Measurements from ENCODE around the gene LRRC2.

The LRRC2 gene

DNA sequence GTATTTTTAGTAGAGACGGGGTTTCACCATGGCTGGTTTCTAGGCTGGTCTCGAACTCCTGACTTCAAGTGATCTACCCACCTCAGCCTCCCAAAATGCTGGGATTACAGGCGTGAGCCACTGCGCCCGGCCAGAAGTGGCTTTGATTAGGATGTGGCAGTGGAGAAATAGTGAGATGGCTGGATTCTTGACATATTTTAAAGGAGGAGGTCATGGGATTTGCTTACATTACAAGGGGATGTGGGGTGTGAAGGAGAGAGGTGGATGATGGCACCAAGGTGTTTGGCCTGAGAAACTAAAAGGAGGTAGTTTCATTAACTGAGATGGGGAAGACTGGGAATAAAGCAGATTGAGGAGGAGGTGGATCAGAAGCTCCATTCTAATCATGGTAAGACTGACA is 86.4 kb downstream of the LRRC2 start:
- no peak for DNase-seq (ENCODE audit: low read depth in 2 of 2)

DNA sequence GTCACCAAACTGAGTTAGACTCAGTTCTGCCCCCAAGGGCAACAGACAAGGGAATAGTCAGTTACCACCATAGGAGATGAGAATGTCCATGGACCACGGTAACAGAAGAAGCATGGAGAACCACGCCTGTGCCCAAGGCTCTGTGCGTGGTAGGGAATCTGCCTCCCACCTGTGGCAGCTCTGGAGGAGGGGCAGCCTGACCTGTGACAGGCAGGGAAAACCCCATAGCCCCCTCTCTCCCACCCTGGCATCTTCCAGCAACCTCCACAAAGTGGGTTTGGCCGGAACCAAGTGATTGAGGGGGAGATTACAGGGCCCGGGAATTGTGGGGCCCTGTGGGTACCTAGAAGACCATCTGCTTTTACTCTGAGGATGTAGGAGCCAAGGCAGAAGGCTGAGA is 87.1 kb downstream of the LRRC2 start:
- DNase-seq (ENCODE audit: low read depth in 2 of 2), result no peak

DNA sequence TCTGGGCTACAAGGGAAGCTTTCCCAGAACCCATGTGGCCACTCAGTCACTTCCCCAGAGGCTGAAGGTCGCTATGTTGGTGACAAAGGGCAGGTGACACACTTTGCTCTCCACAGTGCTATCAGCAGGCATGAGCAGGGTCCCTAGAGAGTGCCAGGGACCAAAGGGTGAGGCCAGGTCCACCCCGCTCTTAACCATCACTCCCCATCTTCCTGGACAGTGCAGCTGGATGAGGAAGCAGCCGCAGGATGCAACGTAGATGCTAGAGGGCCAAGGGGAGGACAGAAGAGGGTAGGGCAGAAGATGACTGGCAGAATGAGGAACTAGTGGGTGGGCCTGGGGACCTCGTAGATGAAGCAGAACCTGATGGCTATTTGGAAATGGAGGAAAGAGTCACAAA is 87.8 kb downstream of the LRRC2 start:
- DNase-seq (ENCODE audit: low read depth in 2 of 2), result no peak

DNA sequence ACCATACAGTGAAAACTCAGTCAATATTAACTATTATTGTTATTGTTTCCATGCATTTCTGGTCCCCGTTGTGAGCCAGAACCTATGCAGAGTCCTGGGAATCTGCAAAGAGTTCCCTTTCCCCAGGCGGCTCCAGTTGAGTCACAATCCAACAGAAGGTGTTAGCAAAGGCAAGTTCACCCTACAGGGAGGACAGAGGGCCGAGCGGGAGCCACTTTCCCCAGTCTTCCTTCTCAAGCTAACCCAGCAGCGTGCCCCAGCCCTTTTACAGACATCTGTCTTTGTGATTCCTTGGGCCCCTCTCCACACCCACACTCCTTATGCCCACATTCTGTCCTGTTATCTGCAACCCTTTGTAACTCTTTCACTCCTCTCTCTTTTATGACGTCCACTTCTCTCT is 88.3 kb downstream of the LRRC2 start:
- no peak for DNase-seq (ENCODE audit: low read depth in 2 of 2)

DNA sequence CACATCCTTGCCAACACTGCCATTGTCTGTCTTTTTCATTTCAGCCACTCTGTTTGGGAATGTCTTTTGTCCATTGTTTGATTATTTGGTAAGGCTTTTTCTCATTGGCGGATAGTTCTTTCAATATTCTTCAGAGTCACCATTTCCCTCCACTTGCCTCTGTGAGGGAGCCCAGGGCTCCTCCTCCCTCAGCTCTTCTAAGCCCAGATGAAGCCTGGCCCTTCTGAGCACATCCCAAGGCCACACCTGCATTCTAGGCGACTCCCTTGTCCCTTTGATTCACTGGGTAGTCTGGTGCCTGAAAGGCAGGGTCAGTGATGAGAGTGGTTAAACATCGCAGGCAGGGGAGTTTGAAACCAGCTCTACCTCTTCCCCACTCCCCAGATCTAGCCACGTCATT is 89.0 kb downstream of the LRRC2 start:
- no peak for DNase-seq (ENCODE audit: low read depth in 2 of 2)

DNA sequence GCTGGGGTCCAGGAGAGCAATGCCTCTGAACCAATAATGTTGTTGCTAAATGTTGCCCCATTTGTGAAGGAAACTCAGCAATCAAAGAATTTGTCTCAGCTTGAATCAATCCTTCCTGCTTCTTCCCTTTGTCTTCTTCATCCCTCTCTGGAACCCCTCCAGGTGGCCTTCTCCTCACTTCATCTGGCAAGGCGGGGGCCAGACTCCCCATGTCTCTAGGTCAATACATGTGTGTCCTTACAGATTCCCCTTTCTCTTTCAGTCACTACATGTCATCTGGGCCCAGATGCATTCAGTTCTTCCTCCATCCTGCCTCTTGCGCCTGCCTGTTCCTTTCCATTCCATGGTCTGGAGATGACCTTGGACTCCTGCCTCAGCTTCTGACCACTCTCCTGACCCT is 93.4 kb downstream of the LRRC2 start:
- DNase-seq (ENCODE audit: low read depth in 2 of 2), result no peak

DNA sequence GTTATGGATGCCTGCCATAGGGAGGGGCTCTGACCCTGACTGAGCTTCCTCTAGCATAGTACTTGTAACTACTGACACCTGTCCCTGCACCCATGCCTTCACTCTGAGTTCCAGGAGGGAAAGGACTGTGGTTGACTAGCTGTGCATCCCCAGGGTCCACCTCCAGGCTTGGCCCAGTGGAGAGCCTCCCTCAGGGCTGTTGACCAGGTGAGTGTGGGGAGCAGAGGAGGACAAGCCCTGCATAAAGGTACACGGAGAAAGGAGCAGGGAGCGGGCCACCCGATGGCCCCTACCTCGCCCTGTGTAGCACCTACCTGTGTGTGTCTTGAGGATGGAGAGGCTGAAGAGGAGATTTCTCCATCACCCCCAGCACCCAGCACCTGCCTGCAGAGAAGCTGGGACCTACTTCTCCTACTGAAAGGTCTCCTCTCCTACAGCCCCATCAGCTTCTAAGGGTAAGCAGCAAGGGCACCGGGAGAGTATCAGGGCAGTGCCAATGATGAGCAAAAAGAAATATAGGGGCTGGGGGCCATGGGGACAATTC is 94.7 kb downstream of the LRRC2 start:
- DNase-seq (ENCODE audit: low read depth in 2 of 2), result no peak

DNA sequence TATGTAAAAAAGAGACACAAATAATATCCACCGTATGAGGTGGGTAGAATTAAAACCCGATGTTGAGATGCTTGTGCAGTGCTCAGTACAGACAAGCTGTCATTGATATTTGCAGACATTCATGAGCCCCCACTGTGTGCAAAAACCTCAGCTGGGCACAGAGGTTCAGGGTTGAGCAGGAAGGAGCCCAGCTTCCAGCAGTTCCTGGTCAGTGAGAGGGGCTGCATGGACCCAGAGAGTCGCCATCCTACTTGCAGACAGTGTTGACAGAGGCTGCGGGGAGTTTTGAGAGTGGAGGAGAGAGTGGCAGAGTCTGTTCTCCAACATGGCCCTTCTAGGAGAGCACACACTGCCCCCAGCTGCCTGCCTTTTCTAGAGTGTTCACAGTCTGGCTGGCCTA is 95.3 kb downstream of the LRRC2 start:
- DNase-seq (ENCODE audit: low read depth in 2 of 2), result no peak

DNA sequence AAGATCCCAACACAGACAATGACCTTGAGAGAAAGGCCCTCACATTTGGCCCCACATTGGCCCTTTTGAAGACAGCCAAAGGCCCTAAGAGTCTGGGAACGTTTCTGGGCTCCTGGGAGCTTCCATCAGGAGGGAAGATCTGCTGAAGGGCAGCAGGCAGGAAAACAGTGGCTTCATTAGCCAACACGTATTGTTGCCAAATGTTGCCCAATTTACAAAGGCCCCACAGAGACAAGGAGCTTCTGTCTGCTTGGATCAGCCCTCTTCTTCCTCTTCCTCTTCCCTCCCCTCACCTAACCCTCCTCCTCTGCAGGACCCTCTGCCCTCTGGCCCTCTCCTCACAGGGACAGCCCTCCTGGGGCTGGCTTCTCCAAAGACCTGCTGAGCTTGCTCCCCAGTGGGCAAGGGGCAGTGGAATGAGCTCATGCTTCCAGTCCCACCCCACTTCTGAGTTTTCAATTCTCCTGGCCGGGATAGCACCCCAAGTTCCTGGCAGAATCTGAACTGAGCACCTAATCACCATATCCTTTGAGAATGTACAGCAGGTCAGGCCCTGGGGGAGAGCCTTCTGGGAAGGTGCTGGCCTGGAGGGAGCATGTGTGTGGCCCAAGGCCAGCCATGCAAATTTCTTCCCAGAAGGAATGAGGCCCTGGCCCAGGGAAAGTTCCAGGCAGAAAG is 96.3 kb downstream of the LRRC2 start:
- DNase-seq (ENCODE audit: low read depth in 2 of 2), result no peak

DNA sequence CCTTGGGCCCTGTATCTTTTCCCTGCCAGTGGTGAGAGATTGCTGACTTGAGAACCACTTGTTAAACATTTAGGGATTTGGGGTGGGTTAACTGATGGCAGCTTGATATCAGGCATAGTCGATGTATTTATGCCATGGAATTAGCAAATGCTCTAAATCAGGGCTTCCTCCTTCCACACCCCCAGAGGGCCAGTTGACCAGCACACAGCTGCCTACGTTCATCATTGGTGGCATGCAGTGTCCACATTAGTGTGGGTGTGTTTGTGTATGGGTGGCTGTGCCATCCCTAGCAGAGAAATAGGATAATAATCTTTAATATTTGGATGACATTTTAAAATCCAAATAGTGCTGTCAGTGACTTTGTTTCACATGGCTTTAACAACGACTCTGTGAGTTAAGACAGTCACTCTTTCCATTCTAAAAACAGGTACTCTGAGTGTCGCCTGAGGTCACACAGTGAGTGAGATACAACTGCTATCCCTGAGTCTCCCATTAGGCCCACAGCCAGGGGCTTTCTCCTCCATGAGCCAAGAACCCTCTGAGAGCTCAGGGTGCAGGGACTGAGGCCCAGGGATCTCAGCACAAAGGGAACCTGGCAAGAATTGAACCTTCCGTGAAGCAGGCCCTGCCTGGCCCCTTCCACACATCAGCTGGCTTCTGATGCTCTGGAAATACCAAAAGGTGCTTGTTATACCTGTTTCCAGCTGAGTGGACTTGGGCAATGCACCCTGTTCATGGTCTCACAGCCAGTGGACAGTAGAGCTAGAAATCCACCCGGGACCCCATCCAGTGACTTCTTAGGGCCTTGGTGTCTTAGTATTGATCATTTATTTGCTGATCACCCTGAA is 97.1 kb downstream of the LRRC2 start:
- no peak for DNase-seq (ENCODE audit: low read depth in 2 of 2)

DNA sequence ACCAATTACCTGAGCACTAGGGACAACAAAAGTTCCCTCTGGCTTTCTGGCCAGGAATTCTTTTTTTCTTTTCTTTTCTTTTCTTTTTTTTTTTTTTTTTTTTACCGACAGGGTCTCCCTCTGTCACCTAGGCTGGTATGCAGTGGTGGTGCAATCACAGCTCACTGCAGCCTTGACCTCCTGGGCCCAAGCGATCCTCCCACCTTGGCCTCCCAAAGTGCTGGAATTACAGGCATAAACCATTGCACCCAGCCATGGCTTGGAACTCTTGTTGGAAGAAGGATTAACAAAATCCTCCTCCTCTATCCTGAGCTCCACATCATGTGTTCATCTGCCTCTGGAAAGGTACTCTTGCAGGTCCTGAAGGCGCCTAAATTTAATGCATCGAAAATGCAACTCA is 98.5 kb downstream of the LRRC2 start:
- DNase-seq (ENCODE audit: low read depth in 2 of 2), result no peak

DNA sequence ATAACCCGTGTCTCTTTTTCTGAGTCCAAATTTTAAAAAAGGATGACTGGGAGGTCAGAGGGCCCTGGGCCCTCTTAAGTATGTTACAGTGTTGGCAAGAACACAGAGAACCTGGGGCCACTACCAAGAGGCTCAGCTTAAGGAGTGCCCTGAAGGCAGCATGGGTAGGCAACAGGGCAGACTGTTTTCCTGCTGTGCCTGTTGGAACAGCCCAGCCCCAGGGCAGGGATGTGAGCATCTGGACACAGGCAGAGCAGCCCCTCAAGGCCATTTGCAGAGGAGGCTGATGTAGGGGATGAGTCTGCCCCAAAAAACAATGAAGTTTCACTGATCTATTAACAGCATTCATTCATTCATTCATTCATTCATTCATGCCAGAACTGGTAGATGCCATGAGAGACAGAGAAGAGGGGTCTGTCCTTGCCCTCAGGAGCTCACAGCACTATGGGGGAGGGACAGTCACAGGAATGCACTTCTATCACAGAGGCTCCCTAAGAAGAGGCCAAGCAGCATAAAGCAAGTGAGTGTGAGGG is 99.2 kb downstream of the LRRC2 start:
- DNase-seq (ENCODE audit: low read depth in 2 of 2), result no peak

DNA sequence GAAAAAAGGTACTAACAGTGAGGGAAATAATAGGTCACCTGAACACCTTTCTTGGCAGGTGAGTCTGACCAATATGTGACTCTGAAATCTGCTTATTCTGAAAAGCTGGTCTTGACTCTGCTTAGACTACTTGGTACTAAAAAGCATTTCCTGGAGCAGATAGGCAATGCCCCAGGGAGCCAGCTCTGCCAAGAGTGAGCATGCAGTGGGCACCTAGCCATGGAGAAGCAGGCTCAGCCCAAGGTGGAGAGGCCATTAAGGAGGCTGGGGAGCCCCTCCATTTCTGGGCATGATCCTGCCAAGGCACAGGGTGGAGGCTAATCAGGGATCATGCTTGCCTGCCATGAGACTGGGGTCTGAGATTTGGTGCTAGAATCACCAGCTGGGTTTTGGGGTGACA is 99.8 kb downstream of the LRRC2 start:
- DNase-seq (ENCODE audit: low read depth in 2 of 2), result no peak

Measured in fibroblast of skin of left quadriceps (primary cell).